ENCODE data around the gene CIAO3.

The CIAO3 gene

DNA sequence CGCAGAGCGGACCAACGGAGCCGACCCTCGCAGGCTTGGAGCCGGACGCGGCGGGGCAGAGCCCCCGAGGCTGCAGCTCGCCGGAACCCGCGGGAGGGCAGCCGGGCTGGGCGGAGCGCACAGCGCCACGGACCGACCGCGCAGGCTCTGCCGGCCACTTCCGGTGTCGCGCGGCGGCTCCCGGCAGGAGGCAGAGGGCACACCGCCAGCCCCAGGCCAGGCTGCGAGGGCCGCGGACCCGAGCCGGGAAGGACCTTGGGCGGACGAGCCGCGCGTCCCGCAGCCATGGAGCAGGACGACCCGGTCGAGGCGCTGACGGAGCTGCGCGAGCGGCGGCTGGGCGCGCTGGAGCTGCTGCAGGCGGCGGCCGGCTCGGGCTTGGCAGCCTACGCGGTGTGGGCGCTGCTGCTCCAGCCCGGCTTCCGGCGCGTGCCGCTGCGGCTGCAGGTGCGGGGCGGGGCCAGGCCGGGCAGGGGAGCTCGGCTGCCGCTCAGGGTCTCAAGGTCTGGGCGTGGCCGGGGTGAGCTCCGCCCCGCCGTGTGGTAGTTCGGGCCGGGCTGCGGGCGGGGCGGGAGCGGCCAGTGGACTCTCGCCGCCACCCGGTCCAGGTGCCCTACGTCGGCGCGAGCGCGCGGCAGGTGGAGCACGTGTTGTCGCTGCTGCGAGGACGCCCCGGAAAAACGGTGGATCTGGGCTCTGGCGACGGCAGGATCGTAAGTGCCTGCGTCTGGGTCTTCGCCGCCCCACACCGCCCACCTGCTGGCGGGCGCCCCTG is 19.6 kb downstream of the CIAO3 start, which contains the start of gene ANTKMT:
ANTKMT (plus strand) TSS at position 157 of the 775 bp plus-strand sequence; CDS start at position 286, 129 bp downstream.
- H3K4me3 ChIP-seq (replicated peaks; ENCODE audit: low read depth, low read length) = peak within 1 kb of the TSS; percentile 89
- no peaks in the 10 kb centered on the region for H3K27me3 ChIP-seq (replicated peaks; ENCODE audit: control insufficient read depth, insufficient read depth, low read length)
- DNase-seq (ENCODE audit: extremely low read depth, insufficient read length) = peak; percentile 94
- H3K36me3 ChIP-seq (ENCODE audit: control insufficient read depth, insufficient read depth, low read length) = peaks cover 2% of the 10 kb centered on the region; the same call in 1 of the 2 replicates
- TF ChIP-seq, protein P1, sequence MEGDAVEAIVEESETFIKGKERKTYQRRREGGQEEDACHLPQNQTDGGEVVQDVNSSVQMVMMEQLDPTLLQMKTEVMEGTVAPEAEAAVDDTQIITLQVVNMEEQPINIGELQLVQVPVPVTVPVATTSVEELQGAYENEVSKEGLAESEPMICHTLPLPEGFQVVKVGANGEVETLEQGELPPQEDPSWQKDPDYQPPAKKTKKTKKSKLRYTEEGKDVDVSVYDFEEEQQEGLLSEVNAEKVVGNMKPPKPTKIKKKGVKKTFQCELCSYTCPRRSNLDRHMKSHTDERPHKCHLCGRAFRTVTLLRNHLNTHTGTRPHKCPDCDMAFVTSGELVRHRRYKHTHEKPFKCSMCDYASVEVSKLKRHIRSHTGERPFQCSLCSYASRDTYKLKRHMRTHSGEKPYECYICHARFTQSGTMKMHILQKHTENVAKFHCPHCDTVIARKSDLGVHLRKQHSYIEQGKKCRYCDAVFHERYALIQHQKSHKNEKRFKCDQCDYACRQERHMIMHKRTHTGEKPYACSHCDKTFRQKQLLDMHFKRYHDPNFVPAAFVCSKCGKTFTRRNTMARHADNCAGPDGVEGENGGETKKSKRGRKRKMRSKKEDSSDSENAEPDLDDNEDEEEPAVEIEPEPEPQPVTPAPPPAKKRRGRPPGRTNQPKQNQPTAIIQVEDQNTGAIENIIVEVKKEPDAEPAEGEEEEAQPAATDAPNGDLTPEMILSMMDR (IDR thresholded peaks at IDR 0.05; ENCODE audit: insufficient read depth, low read length, poor library complexity, severe bottlenecking) = no peak

DNA sequence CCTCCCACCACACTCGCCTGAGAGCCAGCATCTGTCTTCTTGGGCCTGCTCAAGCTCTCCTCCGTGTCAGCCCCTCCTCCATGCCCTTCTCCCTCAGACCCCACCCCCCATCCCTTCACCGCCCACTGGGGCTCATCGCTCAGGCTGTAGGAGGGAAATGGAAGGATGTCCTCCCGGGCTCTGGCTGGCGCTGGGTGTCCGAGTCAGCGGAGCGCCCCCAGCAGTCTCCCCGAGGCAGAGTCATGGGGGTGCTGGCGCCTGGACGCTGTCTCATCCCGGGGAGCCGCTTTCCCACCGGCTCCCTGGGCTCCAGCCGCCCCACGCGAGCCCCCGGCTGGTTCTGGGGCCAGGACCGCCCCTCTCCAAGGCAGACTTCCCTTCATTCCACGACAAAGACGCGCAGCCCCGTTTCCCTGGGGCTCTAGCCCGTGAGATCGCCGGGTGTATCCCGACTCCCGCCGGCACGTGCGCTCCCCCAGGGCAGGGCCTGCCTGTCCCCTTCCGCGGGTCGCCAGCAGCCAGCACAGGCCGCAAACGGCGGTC is 20.3 kb downstream of the CIAO3 start:
- peaks cover 2% of the 10 kb centered on the region; the same call in 1 of the 2 replicates for H3K36me3 ChIP-seq (ENCODE audit: control insufficient read depth, insufficient read depth, low read length)
- peak; percentile 76 for DNase-seq (ENCODE audit: extremely low read depth, insufficient read length)
- no peaks in the 10 kb centered on the region for H3K27me3 ChIP-seq (replicated peaks; ENCODE audit: control insufficient read depth, insufficient read depth, low read length)
- TF ChIP-seq, protein P1 (IDR thresholded peaks at IDR 0.05; ENCODE audit: insufficient read depth, low read length, poor library complexity, severe bottlenecking) = peak; percentile 47
- peak overlapping the region; percentile 89 for H3K4me3 ChIP-seq (replicated peaks; ENCODE audit: low read depth, low read length)

DNA sequence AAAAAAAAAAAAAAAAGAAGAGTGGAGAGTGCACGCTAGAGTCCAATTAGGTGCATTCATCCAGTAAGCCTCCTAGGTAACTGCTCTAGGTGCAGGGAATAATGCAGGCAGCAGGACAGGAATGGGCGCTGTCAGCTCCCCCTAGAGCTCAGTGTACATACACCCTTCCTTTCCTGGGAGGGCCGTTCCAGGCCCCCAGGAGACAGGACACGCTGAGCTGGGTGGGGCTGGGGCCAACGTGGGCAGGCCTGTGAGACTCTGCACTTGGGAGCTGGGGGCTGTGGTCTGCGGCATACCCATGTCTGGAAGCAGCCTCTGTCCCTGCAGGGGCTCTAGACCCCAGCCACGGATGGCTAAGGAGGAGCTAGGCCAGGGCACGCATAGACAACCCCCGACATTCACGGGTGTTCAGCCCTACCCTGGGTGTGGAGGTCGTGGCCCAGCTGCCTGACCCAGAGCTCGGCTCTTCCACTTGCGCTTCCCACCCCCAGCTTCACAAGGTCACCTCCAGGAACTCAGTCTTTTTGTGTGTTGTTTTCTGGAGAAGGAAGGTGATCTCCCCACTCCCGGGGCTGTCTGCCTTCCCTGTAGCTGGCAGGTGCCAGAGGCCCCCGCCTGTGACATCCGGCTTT is 20.9 kb downstream of the CIAO3 start:
- peaks cover 2% of the 10 kb centered on the region; the same call in 1 of the 2 replicates for H3K36me3 ChIP-seq (ENCODE audit: control insufficient read depth, insufficient read depth, low read length)
- no peak for DNase-seq (ENCODE audit: extremely low read depth, insufficient read length)
- no peaks in the 10 kb centered on the region for H3K27me3 ChIP-seq (replicated peaks; ENCODE audit: control insufficient read depth, insufficient read depth, low read length)
- H3K4me3 ChIP-seq (replicated peaks; ENCODE audit: low read depth, low read length) = peak overlapping the region; percentile 89
- TF ChIP-seq, protein P1 (IDR thresholded peaks at IDR 0.05; ENCODE audit: insufficient read depth, low read length, poor library complexity, severe bottlenecking) = peak; percentile 30

DNA sequence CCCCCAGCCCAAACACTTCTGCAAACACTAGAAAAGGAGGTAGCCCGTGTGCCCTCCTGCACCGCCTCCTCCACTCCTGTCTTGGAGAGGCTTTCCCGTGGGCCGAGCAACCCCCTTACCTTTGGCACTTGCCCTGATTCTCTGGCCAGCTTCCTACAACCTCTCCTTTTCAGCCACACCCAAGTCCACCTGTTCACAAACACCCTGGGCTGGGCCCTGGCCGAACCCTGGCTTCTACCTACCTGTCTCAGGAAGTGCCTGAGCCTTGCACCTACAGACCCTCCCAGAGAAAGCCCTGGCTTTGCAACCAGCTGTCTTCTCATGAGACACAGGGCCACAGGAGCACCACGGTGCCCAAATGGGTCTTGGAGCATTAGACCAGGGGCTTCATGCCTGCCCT is 21.9 kb downstream of the CIAO3 start:
- no peak for DNase-seq (ENCODE audit: extremely low read depth, insufficient read length)
- TF ChIP-seq, protein P1 (IDR thresholded peaks at IDR 0.05; ENCODE audit: insufficient read depth, low read length, poor library complexity, severe bottlenecking) = no peak
- Histone ChIP-seq H3K27me3 (replicated peaks; ENCODE audit: control insufficient read depth, insufficient read depth, low read length) (no peaks in the 10 kb centered on the region), H3K4me3 (replicated peaks; ENCODE audit: low read depth, low read length) (no peak overlapping the region), H3K36me3 (ENCODE audit: control insufficient read depth, insufficient read depth, low read length) (peaks cover 2% of the 10 kb centered on the region; the same call in 1 of the 2 replicates)

DNA sequence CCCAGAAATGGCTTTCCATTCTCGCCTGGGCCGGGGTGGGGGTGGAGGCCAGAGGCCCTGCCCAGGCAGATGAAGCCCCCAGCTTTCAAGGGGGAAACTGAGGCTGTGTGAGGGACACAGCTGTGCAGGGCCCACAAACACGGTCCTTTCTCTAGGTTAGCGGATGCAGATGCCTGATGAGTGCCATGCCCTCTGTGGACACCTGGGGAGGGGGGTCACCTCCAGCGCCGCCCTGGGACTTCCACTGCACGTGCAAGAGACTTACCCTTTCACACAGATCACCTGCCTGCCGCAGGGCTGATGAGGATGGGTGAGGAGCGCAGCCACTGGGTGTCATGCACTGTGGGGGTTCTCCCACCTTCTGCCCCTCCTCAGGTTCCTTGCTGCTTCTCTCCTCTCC is 22.4 kb downstream of the CIAO3 start:
- Histone ChIP-seq H3K27me3 (replicated peaks; ENCODE audit: control insufficient read depth, insufficient read depth, low read length) (no peaks in the 10 kb centered on the region), H3K36me3 (ENCODE audit: control insufficient read depth, insufficient read depth, low read length) (peaks cover 2% of the 10 kb centered on the region; the same call in 1 of the 2 replicates), H3K4me3 (replicated peaks; ENCODE audit: low read depth, low read length) (no peak overlapping the region)
- DNase-seq (ENCODE audit: extremely low read depth, insufficient read length) = no peak
- TF ChIP-seq, protein P1 (IDR thresholded peaks at IDR 0.05; ENCODE audit: insufficient read depth, low read length, poor library complexity, severe bottlenecking) = no peak
